G401 (cell line): ENCODE data around the gene MAGED4. TPM values are rescaled to one million over a fixed set of nuclear protein-coding genes. Genes with fewer than 3 reads are reported as not detected.
"Not testable (repeated sequence)": the region's sequence is repeated elsewhere in the genome, so short reads cannot be mapped to it uniquely, and the experiment has no call there.

Experiments used
- DNase-seq: peaks from one replicate; pipeline ENCODE4 v3.0.0-alpha.2; 2015; ENCODE audit warnings: low spot score
- in situ Hi-C: cut with HindIII; loops from 2 replicates; pipeline ENCODE4 v1.10.0; 2016; ENCODE audit warnings: low sequenced_read_pairs, mixed read lengths
- total RNA-seq: library from RNA; depleted of rRNA; stranded (reverse); fragments of >200 nt; shearing (Covaris generic); gene quantifications from 2 replicates; pipeline ENCODE4 v1.2.3, GENCODE V29; 2014; rRNA removed

MAGED4 gene, protein sequence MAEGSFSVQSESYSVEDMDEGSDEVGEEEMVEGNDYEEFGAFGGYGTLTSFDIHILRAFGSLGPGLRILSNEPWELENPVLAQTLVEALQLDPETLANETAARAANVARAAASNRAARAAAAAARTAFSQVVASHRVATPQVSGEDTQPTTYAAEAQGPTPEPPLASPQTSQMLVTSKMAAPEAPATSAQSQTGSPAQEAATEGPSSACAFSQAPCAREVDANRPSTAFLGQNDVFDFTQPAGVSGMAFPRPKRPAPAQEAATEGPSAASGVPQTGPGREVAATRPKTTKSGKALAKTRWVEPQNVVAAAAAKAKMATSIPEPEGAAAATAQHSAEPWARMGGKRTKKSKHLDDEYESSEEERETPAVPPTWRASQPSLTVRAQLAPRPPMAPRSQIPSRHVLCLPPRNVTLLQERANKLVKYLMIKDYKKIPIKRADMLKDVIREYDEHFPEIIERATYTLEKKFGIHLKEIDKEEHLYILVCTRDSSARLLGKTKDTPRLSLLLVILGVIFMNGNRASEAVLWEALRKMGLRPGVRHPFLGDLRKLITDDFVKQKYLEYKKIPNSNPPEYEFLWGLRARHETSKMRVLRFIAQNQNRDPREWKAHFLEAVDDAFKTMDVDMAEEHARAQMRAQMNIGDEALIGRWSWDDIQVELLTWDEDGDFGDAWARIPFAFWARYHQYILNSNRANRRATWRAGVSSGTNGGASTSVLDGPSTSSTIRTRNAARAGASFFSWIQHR
- 9.0 and 25.8 TPM in 2 replicates for total RNA-seq

DNA sequence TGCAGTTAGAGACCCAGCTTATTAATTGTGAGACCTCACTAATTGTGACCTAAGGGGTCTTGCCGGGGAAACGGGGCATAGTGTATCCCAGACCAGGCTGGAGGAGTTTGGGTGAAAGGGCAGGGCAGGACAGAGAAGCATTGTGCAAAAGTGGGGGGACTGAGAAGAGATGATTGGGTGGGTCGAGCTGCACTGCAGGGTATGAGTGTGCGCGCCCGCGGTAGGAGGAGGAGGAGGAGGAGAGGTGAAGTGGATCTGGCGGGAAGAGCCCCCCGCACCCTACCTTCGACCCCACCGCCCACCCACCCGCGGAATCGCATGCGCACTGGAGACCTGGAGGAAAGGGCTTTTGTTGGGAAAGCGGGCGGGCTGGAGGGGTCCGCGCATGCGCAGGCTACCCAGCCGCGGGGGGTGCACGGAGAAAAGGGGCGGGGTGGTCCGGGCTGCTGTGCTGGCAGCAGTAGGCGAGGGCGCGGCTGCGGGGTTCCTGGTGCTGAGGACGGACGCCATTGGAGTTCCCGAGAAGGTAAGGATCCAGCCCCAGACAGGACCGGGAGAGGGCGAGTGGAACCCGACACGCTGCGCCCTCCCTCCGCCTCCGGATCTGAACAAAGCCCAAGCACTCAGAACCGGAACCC, at the start of gene MAGED4:
Gene MAGED4, plus strand, starts transcription at position 449 of the 638 bp plus-strand sequence. CDS start 1,035 bp downstream, outside the sequence.
- DNase-seq, in situ Hi-C loops: not testable (repeated sequence)

DNA sequence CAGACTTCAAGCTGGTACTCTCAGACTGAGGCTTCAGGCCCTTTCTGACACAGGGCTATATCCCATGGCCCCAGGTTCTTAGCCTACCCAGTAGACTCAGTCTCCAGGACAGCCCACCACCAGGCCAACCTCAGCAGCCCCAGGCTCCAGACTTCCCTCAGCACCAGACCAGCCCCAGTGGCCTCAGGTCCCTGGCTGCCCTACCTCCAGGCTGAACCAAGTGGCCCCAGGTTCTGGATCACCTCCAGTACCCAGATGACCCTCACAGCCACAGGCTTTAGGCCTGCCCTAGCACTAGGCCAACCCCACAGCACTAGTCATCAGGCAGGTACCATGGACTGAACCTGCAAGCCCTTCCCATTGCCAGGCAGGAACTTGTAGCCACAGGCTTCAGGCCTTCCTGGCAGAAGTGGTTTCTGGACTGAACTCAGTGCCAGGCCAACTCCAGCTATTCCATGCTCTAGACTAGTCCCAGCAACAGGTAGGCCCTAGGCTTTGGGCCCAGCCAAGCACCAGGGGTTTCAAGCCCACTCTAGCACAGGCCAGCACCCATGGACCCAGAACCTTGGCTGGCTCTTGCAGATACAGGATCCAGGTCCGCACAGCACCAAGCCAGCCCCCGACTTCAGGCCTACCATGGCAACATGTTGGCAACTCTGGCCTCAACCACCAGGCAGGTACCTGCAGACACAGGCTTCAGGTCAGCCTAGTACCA, 45.7 kb upstream of the MAGED4 start:
- in situ Hi-C loops, result no loop called here
- no peak for DNase-seq

DNA sequence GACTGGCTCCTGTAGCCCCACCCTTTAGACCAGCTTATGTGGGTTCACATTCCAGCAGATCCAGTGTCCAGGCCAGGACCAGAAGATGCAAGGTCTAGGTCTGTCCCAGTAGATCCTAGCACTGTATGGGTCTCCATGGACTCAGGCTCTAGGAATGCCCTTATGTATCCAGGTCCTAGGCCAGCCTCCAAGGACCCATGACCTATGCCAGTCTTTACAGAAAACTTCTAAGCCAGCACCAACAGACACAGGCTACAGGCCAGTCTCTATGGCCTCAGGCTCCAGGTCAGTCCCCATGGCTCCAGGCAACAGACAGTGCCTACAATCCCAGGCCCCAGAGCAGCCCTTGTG, 45.2 kb upstream of the MAGED4 start:
- in situ Hi-C loops, result no loop called here
- DNase-seq, result no peak

DNA sequence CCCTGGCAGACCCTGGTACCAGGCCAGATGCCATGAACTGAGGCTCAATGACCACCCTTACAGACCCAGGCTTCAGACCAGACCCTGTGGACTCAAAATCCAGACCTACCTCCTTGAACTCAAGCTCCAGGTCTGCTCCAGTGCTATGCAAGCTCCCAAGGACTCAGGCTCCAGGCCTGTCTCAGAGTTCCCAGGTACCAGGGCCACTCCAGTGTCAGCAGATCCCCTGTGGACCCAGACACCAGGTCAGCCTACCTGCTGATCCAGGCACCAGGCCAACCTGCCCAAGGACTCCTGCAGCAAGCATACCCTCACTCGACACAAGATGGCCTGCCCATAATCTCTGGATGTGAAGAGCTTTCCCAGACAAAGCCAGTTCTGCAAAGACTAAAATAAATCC, 44.7 kb upstream of the MAGED4 start:
- no peak for DNase-seq
- in situ Hi-C loops, result no loop called here

DNA sequence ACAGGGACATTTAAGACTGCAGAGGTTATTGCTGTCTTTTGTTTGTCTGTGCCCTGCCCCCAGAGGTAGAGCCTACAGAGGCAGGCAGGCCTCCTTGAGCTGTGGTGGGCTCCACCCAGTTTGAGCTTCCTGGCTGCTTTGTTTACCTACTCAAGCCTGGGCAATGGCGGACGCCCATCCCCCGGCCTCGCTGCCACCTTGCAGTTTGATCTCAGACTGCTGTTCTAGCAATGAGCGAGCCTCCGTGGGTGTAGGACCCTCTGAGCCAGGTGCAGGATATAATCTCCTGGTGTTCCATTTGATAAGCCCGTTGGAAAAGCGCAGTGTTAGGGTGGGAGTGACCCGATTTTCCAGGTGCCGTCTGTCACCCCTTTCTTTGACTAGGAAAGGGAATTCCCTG, 34.0 kb upstream of the MAGED4 start:
- DNase-seq, in situ Hi-C loops: not testable (repeated sequence)

DNA sequence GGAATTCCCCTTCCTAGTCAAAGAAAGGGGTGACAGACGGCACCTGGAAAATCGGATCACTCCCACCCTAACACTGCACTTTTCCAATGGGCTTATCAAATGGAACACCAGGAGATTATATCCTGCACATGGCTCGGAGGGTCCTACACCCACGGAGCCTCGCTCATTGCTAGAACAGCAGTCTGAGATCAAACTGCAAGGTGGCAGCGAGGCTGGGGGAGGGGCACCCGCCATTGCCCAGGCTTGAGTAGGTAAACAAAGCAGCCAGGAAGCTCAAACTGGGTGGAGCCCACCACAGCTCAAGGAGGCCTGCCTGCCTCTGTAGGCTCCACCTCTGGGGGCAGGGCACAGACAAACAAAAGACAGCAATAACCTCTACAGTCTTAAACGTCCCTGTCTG, 24.5 kb upstream of the MAGED4 start:
- in situ Hi-C loops, DNase-seq: not testable (repeated sequence)

DNA sequence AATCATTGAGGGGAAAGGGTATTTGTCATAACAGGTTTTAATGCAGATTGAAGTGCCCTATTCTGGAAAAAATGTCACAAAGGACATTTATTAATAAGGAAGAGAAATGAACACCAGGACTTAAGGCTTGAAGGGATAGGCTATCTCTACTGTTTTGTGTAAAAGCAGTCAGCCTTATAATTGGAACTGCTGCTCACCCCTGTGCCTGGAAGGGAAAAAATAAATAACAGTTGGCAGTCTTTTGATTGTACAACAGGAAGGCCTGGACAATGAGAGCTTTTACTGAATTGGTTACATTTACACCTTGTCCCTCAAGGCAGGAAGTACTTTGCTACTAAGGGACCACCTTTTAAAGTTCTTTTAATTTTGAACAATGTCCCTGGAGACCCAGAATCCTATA, 17.8 kb upstream of the MAGED4 start:
- DNase-seq, result no peak
- in situ Hi-C loops, result no loop called here

DNA sequence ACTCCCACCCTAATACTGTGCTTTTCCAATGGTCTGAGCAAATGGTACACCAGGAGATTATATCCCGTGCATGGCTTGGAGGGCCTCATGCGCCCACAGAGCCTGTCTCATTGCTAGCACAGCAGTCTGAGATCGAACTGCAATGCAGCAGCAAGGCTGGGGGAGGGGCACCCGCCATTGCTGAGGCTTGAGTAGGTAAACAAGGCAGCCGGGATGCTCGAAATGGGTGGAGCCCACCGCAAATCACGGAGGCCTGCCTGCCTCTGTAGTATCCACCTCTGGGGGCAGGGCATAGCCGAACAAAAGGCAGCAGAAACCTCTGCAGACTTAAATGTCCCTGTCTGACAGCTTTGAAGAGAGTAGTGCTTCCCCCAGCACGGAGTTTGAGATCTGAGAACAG, 13.6 kb upstream of the MAGED4 start:
- in situ Hi-C loops, result not testable (repeated sequence)

DNA sequence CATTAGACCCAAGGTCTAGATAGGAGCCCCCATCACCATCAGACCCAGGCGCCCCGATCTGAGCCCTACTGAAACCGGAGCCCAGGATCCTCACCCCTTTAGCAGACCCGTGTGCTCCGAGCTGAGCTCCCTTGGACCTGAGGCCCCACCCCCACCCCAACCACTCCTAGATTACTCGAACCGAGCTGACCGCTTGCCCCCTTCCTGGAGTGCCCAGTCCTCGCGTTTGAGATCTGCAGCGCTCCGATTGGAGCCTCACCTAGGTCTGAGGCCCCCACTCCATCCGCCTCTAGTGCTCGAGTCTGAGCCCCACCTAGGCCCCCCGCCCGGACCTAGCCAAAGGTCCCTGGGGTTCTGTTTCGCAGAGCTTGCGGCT, 378 bp downstream of the MAGED4 start:
- DNase-seq, in situ Hi-C loops: not testable (repeated sequence)

More for the DNA sequence above, 13.6 kb upstream of the MAGED4 start:
- not testable (repeated sequence) for DNase-seq

DNA sequence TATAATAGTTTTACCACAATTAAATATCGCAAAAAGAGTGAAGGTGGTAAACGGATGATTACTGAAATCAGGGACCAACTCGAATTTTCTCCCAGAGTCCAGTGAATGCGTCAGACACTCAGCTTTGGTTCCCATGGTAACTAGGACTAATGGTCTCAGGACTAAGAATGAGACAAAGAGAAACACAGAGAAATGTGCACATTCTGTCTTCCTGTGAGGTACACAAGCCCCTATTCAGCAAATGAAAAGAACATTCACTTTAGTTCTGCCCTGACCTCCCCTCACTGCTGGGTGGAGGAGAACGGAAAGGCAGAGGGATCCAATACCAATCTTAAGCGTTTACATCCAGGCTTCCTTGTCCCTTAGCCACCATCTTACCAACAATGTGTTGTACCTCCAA, 26.7 kb downstream of the MAGED4 start:
- in situ Hi-C loops, DNase-seq: not testable (repeated sequence)

DNA sequence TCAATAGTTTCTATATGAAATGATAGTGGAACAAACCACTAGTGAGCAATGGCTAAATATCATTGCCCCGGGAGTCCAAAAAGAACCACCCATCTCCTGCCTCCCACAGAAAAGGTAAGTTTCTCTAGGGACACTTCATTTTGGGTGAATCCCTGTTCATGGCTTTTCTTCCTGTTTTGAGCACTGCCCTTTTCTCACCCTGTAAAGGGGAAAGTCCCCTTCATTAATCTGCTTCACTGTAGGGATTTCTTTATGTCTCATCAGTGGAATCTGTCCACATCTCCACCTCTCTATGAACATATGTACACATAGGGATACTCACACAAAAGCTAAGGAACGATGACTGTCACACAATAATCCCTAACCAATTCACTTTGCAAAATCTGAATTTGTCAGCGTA, 28.6 kb downstream of the MAGED4 start:
- in situ Hi-C loops, result no loop called here

DNA sequence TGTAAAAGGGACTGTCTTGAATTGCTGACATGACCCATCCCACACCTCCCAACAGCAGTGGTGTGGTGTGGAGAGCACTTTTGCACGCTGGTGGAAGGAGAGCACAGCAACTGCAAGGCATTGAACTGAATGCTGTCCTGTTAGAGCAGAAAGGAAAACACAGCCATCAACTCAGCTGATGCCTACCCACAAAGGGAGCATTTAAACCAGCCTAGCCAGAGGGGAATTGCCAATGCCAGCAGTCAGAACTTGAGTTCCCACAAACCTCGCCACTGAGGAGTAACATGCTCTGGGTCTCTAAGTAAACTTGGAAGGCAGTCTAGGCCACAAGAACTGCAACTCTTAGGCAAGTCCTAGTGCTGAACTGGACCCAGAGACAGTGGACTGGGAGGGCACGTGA, 31.9 kb downstream of the MAGED4 start:
- in situ Hi-C loops, result no loop called here
- no peak for DNase-seq

More for the DNA sequence above, 28.6 kb downstream of the MAGED4 start:
- no peak for DNase-seq

DNA sequence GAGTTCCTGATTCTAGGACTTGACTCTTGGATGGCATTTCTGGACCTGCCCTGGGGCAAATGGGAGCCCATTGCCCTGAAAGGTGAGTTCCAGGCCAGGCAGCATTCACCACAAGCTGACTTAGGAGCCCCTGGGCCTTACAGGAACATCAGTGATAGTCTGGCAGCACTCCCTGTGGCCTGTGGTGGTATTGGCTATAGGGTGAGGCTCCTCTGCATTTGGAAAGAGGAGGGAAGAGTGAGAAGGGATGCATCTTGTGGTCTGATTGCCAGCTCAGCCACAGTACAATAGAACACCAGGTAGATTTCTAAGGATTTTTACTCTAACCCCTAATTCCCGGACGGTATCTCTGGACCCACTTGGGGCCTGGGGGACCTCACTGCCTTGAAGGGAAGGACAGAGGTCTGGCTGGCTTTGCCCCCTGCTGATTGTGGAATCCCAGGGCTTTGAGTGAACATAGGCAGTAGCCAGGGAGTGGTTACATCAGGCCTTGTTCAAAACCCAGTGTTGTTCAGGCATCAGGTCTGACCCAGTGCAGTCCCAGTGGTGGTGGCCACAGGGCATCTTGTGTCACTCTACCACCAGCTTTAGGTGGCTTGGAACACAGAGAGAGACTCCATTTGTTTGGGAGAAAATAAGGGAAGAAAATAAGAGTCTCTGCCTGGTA, 32.9 kb downstream of the MAGED4 start:
- no peak for DNase-seq
- in situ Hi-C loops, result no loop called here

DNA sequence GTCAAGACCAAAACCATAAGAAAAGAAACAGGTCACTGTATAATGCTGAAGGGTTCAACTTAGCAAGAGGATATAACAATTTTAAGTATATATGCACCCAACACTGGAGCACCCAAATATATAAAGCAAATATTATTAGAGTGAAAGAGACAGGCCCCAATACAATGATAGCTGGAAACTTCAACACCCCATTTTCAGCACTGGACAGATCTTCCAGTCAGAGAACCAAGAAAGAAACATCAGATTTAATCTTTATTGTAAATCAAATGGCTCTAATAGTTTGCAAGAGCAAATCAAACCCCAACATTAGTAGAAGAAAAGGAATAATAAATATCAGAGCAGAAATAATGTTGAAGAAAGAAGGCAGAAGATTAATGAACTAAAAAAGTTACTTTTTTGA, 36.2 kb downstream of the MAGED4 start:
- no peak for DNase-seq
- in situ Hi-C loops, result no loop called here

Other genes with a start within 250 kb of the MAGED4 start
- gene MAGED4B, start 115.7 kb upstream of the MAGED4 start, total RNA-seq, result 31.3 and 32.8 TPM in 2 replicates
- gene XAGE2, start 184.1 kb downstream of the MAGED4 start, total RNA-seq, result not detected in 2 replicates